ENCODE results near the gene CDC5L.

DNA sequence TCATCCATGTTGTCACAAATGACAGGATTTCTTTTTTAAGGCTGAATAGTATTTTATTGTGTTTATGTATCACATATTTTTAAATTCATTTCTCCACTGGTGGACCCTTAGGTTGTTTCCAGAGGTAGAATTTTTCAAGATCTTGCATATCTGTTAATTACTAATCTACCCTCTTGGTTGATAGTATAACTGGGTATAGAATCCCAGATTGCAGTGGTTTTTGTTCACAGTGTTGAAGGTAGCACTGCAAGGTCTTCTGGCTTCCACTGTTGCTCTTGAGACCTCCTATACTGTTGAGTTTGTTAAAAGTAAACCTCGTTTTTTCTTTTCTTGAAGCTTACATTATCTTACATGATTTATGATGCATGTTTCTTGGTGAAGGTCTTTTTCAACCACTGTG, 22.9 kb downstream of the CDC5L start:
- no peak for TF ChIP-seq FOXA1 (IDR thresholded peaks at IDR 0.05)
- TF ChIP-seq SP1 (IDR thresholded peaks at IDR 0.05), result no peak
- no peak for TF ChIP-seq L3MBTL2 (conservative IDR thresholded peaks at IDR 0.05)
- no peak for TF ChIP-seq FOXK2 (IDR thresholded peaks at IDR 0.05)

Measured in HEK293T (cell line).